ENCODE data around the gene ANAPC5.

The ANAPC5 gene

GRCh38 chr12:121358073-121358472, 5.9 kb upstream of the ANAPC5 start:
- no peaks in the 10 kb centered on the region for H3K9me3 ChIP-seq (ENCODE audit: insufficient read depth, low read depth, low read length)
- H3K4me3 ChIP-seq (ENCODE audit: low read length): no peak overlapping the region
- no peak overlapping the region for H3K9ac ChIP-seq (ENCODE audit: low read depth, low read length)
- no peaks in the 10 kb centered on the region for H3K36me3 ChIP-seq (ENCODE audit: insufficient read depth, low read depth, low read length)
- H3K27me3 ChIP-seq (ENCODE audit: insufficient read depth, low read length): no peaks in the 10 kb centered on the region
- H3K27ac ChIP-seq (ENCODE audit: low read length): no peak overlapping the region
- H3K4me1 ChIP-seq (ENCODE audit: insufficient read depth, low read length): peaks cover 2% of the 10 kb centered on the region; the same call in 1 of the 2 replicates

GRCh38 chr12:121357331-121357730, 5.1 kb upstream of the ANAPC5 start:
- Histone ChIP-seq H3K4me1 (ENCODE audit: insufficient read depth, low read length) (peaks cover 3% of the 10 kb centered on the region; the same call in 1 of the 2 replicates), H3K4me3 (ENCODE audit: low read length) (no peak overlapping the region), H3K9ac (ENCODE audit: low read depth, low read length) (no peak overlapping the region), H3K36me3 (ENCODE audit: insufficient read depth, low read depth, low read length) (no peaks in the 10 kb centered on the region), H3K27ac (ENCODE audit: low read length) (no peak overlapping the region), H3K9me3 (ENCODE audit: insufficient read depth, low read depth, low read length) (no peaks in the 10 kb centered on the region), H3K27me3 (ENCODE audit: insufficient read depth, low read length) (no peaks in the 10 kb centered on the region)

DNA sequence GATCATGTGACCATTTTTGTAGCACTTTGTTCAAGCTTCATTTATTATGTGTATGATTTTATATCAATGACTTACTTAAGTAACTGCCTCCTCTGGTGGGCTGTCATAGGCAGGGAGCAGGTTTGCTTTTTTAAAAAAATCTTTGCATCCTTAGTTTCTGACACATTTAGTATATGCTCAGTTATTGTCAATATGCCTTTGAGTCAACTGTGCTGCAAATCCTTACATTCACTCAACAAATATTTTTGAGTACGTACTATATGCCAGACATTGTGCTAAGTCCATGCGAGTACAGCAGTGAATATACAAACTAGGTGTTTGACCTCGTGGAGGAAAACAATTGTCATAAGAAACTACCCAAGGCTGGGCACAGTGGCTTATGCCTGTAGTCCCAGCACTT, 4.4 kb upstream of the ANAPC5 start:
- no peak overlapping the region for H3K4me3 ChIP-seq (ENCODE audit: low read length)
- H3K27ac ChIP-seq (ENCODE audit: low read length): no peak overlapping the region
- H3K9me3 ChIP-seq (ENCODE audit: insufficient read depth, low read depth, low read length): no peaks in the 10 kb centered on the region
- H3K27me3 ChIP-seq (ENCODE audit: insufficient read depth, low read length): no peaks in the 10 kb centered on the region
- no peaks in the 10 kb centered on the region for H3K36me3 ChIP-seq (ENCODE audit: insufficient read depth, low read depth, low read length)
- H3K9ac ChIP-seq (ENCODE audit: low read depth, low read length): no peak overlapping the region
- peaks cover 3% of the 10 kb centered on the region; the same call in 1 of the 2 replicates for H3K4me1 ChIP-seq (ENCODE audit: insufficient read depth, low read length)

DNA sequence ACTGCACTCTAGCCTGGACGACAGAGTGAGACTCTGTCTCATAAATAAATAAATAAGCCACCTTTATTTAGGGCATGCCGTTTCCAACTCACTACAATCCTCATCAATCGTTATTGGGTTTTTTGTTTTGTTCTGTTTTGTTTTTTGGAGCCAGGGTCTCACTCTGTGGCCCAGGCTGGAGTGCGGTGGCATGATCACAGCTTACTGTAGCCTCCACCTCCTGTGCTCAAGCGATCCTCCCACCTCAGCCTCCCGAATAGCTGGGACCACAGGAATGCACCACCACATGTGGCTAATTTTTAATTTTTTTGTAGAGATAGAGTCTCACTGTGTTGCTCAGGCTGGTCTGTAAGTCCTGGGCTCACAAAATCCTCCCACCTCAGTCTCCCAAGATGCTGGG, 3.6 kb upstream of the ANAPC5 start:
- Histone ChIP-seq H3K27ac (ENCODE audit: low read length) (no peak overlapping the region), H3K9ac (ENCODE audit: low read depth, low read length) (no peak overlapping the region), H3K27me3 (ENCODE audit: insufficient read depth, low read length) (no peaks in the 10 kb centered on the region), H3K9me3 (ENCODE audit: insufficient read depth, low read depth, low read length) (no peaks in the 10 kb centered on the region), H3K4me3 (ENCODE audit: low read length) (no peak overlapping the region), H3K36me3 (ENCODE audit: insufficient read depth, low read depth, low read length) (no peaks in the 10 kb centered on the region), H3K4me1 (ENCODE audit: insufficient read depth, low read length) (peaks cover 3% of the 10 kb centered on the region; the same call in 1 of the 2 replicates)

DNA sequence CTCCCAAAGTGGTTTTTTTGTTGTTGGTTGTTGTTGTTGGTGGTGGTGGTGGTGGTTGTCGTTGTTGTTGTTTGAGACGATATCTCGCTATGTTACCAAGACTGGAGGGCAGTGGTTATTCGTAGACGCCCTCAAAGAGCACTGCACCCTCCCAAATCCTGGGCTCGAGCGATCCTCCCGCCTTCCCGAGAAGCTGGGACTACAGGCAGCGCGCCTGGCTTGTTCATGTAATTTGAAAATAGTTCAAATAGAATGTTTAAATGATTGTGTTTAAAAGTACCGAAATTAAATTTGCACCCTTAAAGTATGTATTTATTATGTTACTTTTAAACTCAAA, 439 bp upstream of the ANAPC5 start:
- peak overlapping the region; percentile 17 for H3K27ac ChIP-seq (ENCODE audit: low read length)
- H3K36me3 ChIP-seq (ENCODE audit: insufficient read depth, low read depth, low read length): peaks cover 4% of the 10 kb centered on the region
- no peaks in the 10 kb centered on the region for H3K27me3 ChIP-seq (ENCODE audit: insufficient read depth, low read length)
- peaks cover 6% of the 10 kb centered on the region; the same call in 1 of the 2 replicates for H3K4me1 ChIP-seq (ENCODE audit: insufficient read depth, low read length)
- H3K4me3 ChIP-seq (ENCODE audit: low read length): peak overlapping the region; percentile 91
- H3K9me3 ChIP-seq (ENCODE audit: insufficient read depth, low read depth, low read length): no peaks in the 10 kb centered on the region
- peak overlapping the region; percentile 94; the same call in 1 of the 2 replicates for H3K9ac ChIP-seq (ENCODE audit: low read depth, low read length)

DNA sequence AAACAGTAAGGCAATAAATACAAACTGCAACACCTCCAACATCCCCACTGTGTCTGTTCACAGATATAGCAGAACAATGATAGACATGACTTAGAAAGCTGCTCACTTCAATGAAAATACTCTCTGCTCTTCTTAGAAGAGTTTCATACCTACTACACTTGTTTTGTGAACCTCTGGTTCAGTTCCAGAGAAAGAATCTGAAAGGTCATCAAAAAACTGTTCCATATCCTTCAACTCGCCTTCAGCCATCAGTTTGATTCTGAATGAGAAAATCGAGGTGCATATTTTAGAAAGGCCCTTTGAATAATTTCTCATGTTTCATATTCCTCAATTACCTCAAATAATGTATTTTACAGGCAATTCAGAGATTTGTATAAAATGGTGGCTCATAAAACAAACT, 5.5 kb downstream of the ANAPC5 start:
- H3K4me3 ChIP-seq (ENCODE audit: low read length): no peak overlapping the region
- no peak overlapping the region for H3K9ac ChIP-seq (ENCODE audit: low read depth, low read length)
- no peaks in the 10 kb centered on the region for H3K9me3 ChIP-seq (ENCODE audit: insufficient read depth, low read depth, low read length)
- no peak overlapping the region for H3K27ac ChIP-seq (ENCODE audit: low read length)
- no peaks in the 10 kb centered on the region for H3K27me3 ChIP-seq (ENCODE audit: insufficient read depth, low read length)
- peaks cover 3% of the 10 kb centered on the region; the same call in 1 of the 2 replicates for H3K4me1 ChIP-seq (ENCODE audit: insufficient read depth, low read length)
- peaks cover 57% of the 10 kb centered on the region for H3K36me3 ChIP-seq (ENCODE audit: insufficient read depth, low read depth, low read length)

- Histone ChIP-seq H3K4me1 (ENCODE audit: insufficient read depth, low read length) (no peaks in the 10 kb centered on the region), H3K27me3 (ENCODE audit: insufficient read depth, low read length) (no peaks in the 10 kb centered on the region), H3K27ac (ENCODE audit: low read length) (no peak overlapping the region), H3K36me3 (ENCODE audit: insufficient read depth, low read depth, low read length) (peaks cover 71% of the 10 kb centered on the region), H3K9me3 (ENCODE audit: insufficient read depth, low read depth, low read length) (no peaks in the 10 kb centered on the region), H3K4me3 (ENCODE audit: low read length) (no peak overlapping the region), H3K9ac (ENCODE audit: low read depth, low read length) (no peak overlapping the region)
Observed at GRCh38 chr12:121345151-121345815, 6.9 kb downstream of the ANAPC5 start.

GRCh38 chr12:121344506-121344905, 7.7 kb downstream of the ANAPC5 start:
- Histone ChIP-seq H3K36me3 (ENCODE audit: insufficient read depth, low read depth, low read length) (peaks cover 76% of the 10 kb centered on the region), H3K9ac (ENCODE audit: low read depth, low read length) (no peak overlapping the region), H3K27me3 (ENCODE audit: insufficient read depth, low read length) (no peaks in the 10 kb centered on the region), H3K4me1 (ENCODE audit: insufficient read depth, low read length) (no peaks in the 10 kb centered on the region), H3K27ac (ENCODE audit: low read length) (no peak overlapping the region), H3K9me3 (ENCODE audit: insufficient read depth, low read depth, low read length) (no peaks in the 10 kb centered on the region), H3K4me3 (ENCODE audit: low read length) (no peak overlapping the region)

GRCh38 chr12:121337416-121337815, 14.8 kb downstream of the ANAPC5 start:
- Histone ChIP-seq H3K27me3 (ENCODE audit: insufficient read depth, low read length) (no peaks in the 10 kb centered on the region), H3K9me3 (ENCODE audit: insufficient read depth, low read depth, low read length) (no peaks in the 10 kb centered on the region), H3K4me3 (ENCODE audit: low read length) (no peak overlapping the region), H3K27ac (ENCODE audit: low read length) (no peak overlapping the region), H3K9ac (ENCODE audit: low read depth, low read length) (no peak overlapping the region), H3K4me1 (ENCODE audit: insufficient read depth, low read length) (no peaks in the 10 kb centered on the region), H3K36me3 (ENCODE audit: insufficient read depth, low read depth, low read length) (peaks cover 75% of the 10 kb centered on the region)

DNA sequence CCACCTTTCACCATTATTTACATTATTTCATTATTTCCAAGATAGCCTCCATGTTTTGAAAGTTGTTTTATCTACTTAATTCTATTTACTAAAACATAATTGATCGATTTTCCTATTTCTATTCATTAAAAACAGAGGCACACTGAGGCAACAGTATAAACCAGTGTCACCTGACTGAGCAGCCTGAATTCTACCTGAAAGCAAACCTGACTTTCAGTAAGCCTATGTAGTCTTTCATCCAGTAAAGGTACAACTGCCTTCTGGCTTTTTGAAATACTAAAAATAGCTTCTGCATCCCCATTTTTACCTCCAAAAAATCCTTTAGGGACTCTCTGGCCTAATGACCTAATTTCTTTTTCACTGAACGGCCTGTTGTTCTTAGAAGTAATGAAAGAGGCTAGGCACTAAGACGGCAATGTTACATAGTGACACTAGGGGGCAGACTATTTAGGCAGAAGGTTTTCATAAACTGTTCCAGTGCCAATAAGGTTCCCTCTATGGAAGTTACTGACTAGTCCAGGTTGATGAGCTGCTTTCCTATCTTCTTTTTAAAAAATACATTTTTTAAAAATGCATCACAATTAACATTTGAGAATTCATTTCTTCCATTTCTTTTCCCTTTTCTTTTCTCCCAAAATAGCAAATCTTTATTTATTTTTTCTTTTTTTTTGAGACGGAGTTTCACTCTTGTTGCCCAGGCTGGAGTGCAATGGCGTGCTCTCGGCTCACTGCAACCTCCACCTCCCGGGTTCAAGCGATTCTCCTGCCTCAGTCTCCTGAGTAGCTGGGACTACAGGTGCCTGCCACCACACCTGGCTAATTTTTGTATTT, 17.5 kb downstream of the ANAPC5 start:
- no peaks in the 10 kb centered on the region for H3K27me3 ChIP-seq (ENCODE audit: insufficient read depth, low read length)
- no peaks in the 10 kb centered on the region for H3K9me3 ChIP-seq (ENCODE audit: insufficient read depth, low read depth, low read length)
- H3K9ac ChIP-seq (ENCODE audit: low read depth, low read length): no peak overlapping the region
- peaks cover 80% of the 10 kb centered on the region for H3K36me3 ChIP-seq (ENCODE audit: insufficient read depth, low read depth, low read length)
- no peak overlapping the region for H3K27ac ChIP-seq (ENCODE audit: low read length)
- H3K4me3 ChIP-seq (ENCODE audit: low read length): no peak overlapping the region
- H3K4me1 ChIP-seq (ENCODE audit: insufficient read depth, low read length): no peaks in the 10 kb centered on the region

DNA sequence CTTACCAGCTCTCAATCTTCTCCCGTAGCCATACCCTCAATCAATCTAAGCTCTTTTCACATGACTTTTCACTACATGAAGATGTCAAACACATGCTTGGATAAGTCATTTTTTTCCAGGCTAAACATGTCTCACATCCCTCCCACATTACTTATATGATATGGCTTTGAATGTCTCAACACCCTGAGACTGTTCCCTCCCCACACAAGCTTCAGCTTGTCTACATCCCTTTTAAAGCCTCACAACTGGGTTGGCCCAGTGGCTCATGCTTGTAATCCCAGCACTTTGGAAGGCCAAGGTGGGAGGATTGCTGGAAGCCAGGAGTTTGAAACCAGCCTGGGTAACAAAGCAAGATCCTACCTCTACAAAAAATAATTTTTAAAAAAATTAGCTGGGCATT, 18.5 kb downstream of the ANAPC5 start:
- Histone ChIP-seq H3K4me3 (ENCODE audit: low read length) (no peak overlapping the region), H3K4me1 (ENCODE audit: insufficient read depth, low read length) (no peaks in the 10 kb centered on the region), H3K9me3 (ENCODE audit: insufficient read depth, low read depth, low read length) (no peaks in the 10 kb centered on the region), H3K9ac (ENCODE audit: low read depth, low read length) (no peak overlapping the region), H3K36me3 (ENCODE audit: insufficient read depth, low read depth, low read length) (peaks cover 80% of the 10 kb centered on the region), H3K27me3 (ENCODE audit: insufficient read depth, low read length) (no peaks in the 10 kb centered on the region), H3K27ac (ENCODE audit: low read length) (no peak overlapping the region)

- Histone ChIP-seq H3K27ac (ENCODE audit: low read length) (no peak overlapping the region), H3K36me3 (ENCODE audit: insufficient read depth, low read depth, low read length) (peaks cover 88% of the 10 kb centered on the region), H3K27me3 (ENCODE audit: insufficient read depth, low read length) (no peaks in the 10 kb centered on the region)
Observed at GRCh38 chr12:121331248-121331647, 21.0 kb downstream of the ANAPC5 start.

More at GRCh38 chr12:121331248-121331647, 21.0 kb downstream of the ANAPC5 start:
- no peaks in the 10 kb centered on the region for H3K9me3 ChIP-seq (ENCODE audit: insufficient read depth, low read depth, low read length)
- H3K4me3 ChIP-seq (ENCODE audit: low read length): no peak overlapping the region
- H3K4me1 ChIP-seq (ENCODE audit: insufficient read depth, low read length): no peaks in the 10 kb centered on the region
- no peak overlapping the region for H3K9ac ChIP-seq (ENCODE audit: low read depth, low read length)
